DND-41 (cell line): ENCODE measurements around the gene PLGLB1.
"Not testable (repeated sequence)": the region's sequence is repeated elsewhere in the genome, so short reads cannot be mapped to it uniquely, and the experiment has no call there.

Experiments
- ATAC-seq: fragments of 200-7000 bp; cut with Tn5 transposase; 3 replicates; pipeline ENCODE4 v1.9.1; 2021; ENCODE audit warnings: low read depth; ENCODE audit not compliant: insufficient read depth
- DNase-seq: peaks from one replicate; pipeline ENCODE4 v3.0.0-alpha.2; 2020
- H2AFZ ChIP-seq: 2 replicates; pipeline ENCODE4 v1.6.0; 2012; ENCODE audit warnings: low read depth, low read length
- H3K27ac ChIP-seq: 2 replicates; pipeline ENCODE4 v1.5.1; 2012; ENCODE audit warnings: low read length, inconsistent platforms
- H3K27me3 ChIP-seq: fragments of 200-600 bp; sonication (generic); 2 replicates; pipeline ENCODE4 v1.6.0; 2012; ENCODE audit warnings: low read length, mild to moderate bottlenecking, inconsistent platforms; ENCODE audit not compliant: insufficient read depth, poor library complexity
- H3K36me3 ChIP-seq: 2 replicates; pipeline ENCODE4 v1.5.1; 2012; ENCODE audit warnings: low read length, inconsistent platforms; ENCODE audit not compliant: insufficient read depth
- H3K4me1 ChIP-seq: 2 replicates; pipeline ENCODE4 v1.5.1; 2012; ENCODE audit warnings: mild to moderate bottlenecking, low read length; ENCODE audit not compliant: insufficient read depth
- H3K4me2 ChIP-seq: 2 replicates; pipeline ENCODE4 v1.6.0; 2012; ENCODE audit warnings: mild to moderate bottlenecking, moderate library complexity, low read length, inconsistent platforms; ENCODE audit not compliant: insufficient read depth
- H3K4me3 ChIP-seq, 2 experiments: fragments of 200-600 bp in 1 of 2; shearing (Covaris generic) in 1 of 2; 2 replicates each; pipeline ENCODE4 v1.5.1; 2012 to 2016; ENCODE audit warnings: inconsistent platforms in 2 of 2, low read length in 2 of 2, mild to moderate bottlenecking in 2 of 2, low read depth in 1 of 2, moderate library complexity in 1 of 2
- H3K79me2 ChIP-seq: 2 replicates; pipeline ENCODE4 v1.6.0; 2012; ENCODE audit warnings: low read length, inconsistent platforms; ENCODE audit not compliant: insufficient read depth
- H3K9ac ChIP-seq: 2 replicates; pipeline ENCODE4 v1.6.0; 2012; ENCODE audit warnings: low read depth, mild to moderate bottlenecking, inconsistent platforms, low read length, moderate library complexity
- H3K9me3 ChIP-seq: 2 replicates; pipeline ENCODE4 v1.5.1; 2012; ENCODE audit warnings: low read length, moderate library complexity, mild to moderate bottlenecking, inconsistent platforms; ENCODE audit not compliant: insufficient read depth, severe bottlenecking
- H4K20me1 ChIP-seq: 2 replicates; pipeline ENCODE4 v1.6.0; 2012; ENCODE audit warnings: low read length; ENCODE audit not compliant: insufficient read depth

Gene PLGLB1

GRCh38 chr2:87014489-87015169, 7.0 kb downstream of the PLGLB1 start:
- H2AFZ ChIP-seq, H4K20me1 ChIP-seq, H3K9me3 ChIP-seq, H3K36me3 ChIP-seq, H3K4me2 ChIP-seq, H3K4me1 ChIP-seq, DNase-seq, H3K9ac ChIP-seq, H3K27me3 ChIP-seq, H3K4me3 ChIP-seq, H3K79me2 ChIP-seq, H3K27ac ChIP-seq: not testable (repeated sequence)
- ATAC-seq = peak; percentile 43

GRCh38 chr2:87004398-87004797, 17.2 kb downstream of the PLGLB1 start:
- not testable (repeated sequence) for DNase-seq, H3K79me2 ChIP-seq, H3K9ac ChIP-seq, H3K36me3 ChIP-seq, H4K20me1 ChIP-seq, H3K4me1 ChIP-seq, H2AFZ ChIP-seq, H3K9me3 ChIP-seq, H3K4me3 ChIP-seq, ATAC-seq, H3K27ac ChIP-seq, H3K27me3 ChIP-seq, H3K4me2 ChIP-seq
